GM12878 (cell line): ENCODE measurements around the gene SSU72. TPM values are rescaled to one million over a fixed set of nuclear protein-coding genes. Genes with fewer than 3 reads are reported as not detected.

Source experiments
- ATF7 ChIP-seq: fragments of 450-650 bp; IDR thresholded peaks from 2 replicates; pipeline ENCODE4 v1.6.1; 2016; ENCODE audit warnings: low read depth, mild to moderate bottlenecking
- BHLHE40 ChIP-seq, 2 experiments: fragments of 450-650 bp in 1 of 2; IDR thresholded peaks; 2 replicates each; pipeline ENCODE4 v1.6.1; 2011 to 2017; ENCODE audit warnings: low read depth in 2 of 2, borderline replicate concordance in 1 of 2, improper control_type of control experiment in 1 of 2, low read length in 1 of 2, mild to moderate bottlenecking in 1 of 2
- CEBPB ChIP-seq, 2 experiments: fragments of 150-350 bp in 1 of 2; IDR thresholded peaks; 2 replicates each; pipeline ENCODE4 v1.6.1; 2012 to 2014; ENCODE audit warnings: low read depth in 2 of 2, low read length in 2 of 2, borderline replicate concordance in 1 of 2, inconsistent platforms in 1 of 2
- EED ChIP-seq: sonication (generic); IDR thresholded peaks from 2 replicates; pipeline ENCODE4 v1.6.1; 2016; ENCODE audit warnings: antibody characterized with exemption, low read depth
- ESRRA ChIP-seq: IDR thresholded peaks from 2 replicates; pipeline ENCODE4 v1.6.1; 2012; ENCODE audit warnings: mild to moderate bottlenecking, low read length, improper control_type of control experiment
- GABPA ChIP-seq: IDR thresholded peaks from 2 replicates; pipeline ENCODE4 v1.6.1; 2014; ENCODE audit warnings: antibody characterized with exemption, low read depth, mild to moderate bottlenecking, inconsistent platforms
- HDAC6 ChIP-seq: fragments of 200-600 bp; sonication (generic); IDR thresholded peaks from one replicate; pipeline ENCODE4 v1.8.0; 2017; ENCODE audit warnings: antibody characterized with exemption; ENCODE audit not compliant: unreplicated experiment
- JUND ChIP-seq: IDR thresholded peaks from 2 replicates; pipeline ENCODE4 v1.6.1; 2012; ENCODE audit warnings: low read depth, mild to moderate bottlenecking, low read length, improper control_type of control experiment, moderate library complexity
- MEF2B ChIP-seq: fragments of 450-650 bp; IDR thresholded peaks from 2 replicates; pipeline ENCODE4 v1.6.1; 2018; ENCODE audit warnings: mild to moderate bottlenecking, moderate library complexity; ENCODE audit not compliant: partially characterized antibody, poor library complexity, severe bottlenecking
- PAX5 ChIP-seq: IDR thresholded peaks from 2 replicates; pipeline ENCODE4 v1.6.1; 2011; ENCODE audit warnings: low read depth, low read length, borderline replicate concordance
- RAD51 ChIP-seq: fragments of 450-650 bp; IDR thresholded peaks from 2 replicates; pipeline ENCODE4 v1.6.1; 2016; ENCODE audit warnings: moderate library complexity, mild to moderate bottlenecking, inconsistent platforms
- RELA ChIP-seq: fragments of 450-650 bp; IDR thresholded peaks from 2 replicates; pipeline ENCODE4 v1.8.0; 2014; ENCODE audit warnings: borderline replicate concordance; ENCODE audit not compliant: partially characterized antibody
- SMAD5 ChIP-seq: IDR thresholded peaks from 2 replicates; pipeline ENCODE4 v1.6.1; 2016; ENCODE audit warnings: antibody characterized with exemption, low read depth
- TCF3 ChIP-seq: IDR thresholded peaks from 2 replicates; pipeline ENCODE4 v1.6.1; 2012; ENCODE audit warnings: low read depth, mild to moderate bottlenecking, low read length, borderline replicate concordance; ENCODE audit not compliant: insufficient read depth
- TCF7 ChIP-seq: IDR thresholded peaks from 2 replicates; pipeline ENCODE4 v1.6.1; 2014; ENCODE audit warnings: antibody characterized with exemption, borderline replicate concordance
- WRNIP1 ChIP-seq: IDR thresholded peaks from 2 replicates; pipeline ENCODE4 v1.6.1; 2011; ENCODE audit warnings: low read depth, low read length, improper control_type of control experiment, borderline replicate concordance
- ZBTB33 ChIP-seq: fragments of 450-650 bp; IDR thresholded peaks from 2 replicates; pipeline ENCODE4 v1.6.1; 2017; ENCODE audit warnings: mild to moderate bottlenecking
- polyA plus RNA-seq, 11 experiments: library from polyadenylated mRNA; depleted of rRNA in 4 of 11; unstranded in 6 of 11; stranded (reverse) in 5 of 11; fragments of >200 nt; fragmentation: Nextera tagmentation in 4 of 11; fragmentation: Illumina TruSeq in 1 of 11; extraction: Ambion mirVana in 4 of 11; extraction: Trizol in 1 of 11; gene quantifications; 1 replicate in 1 of 11; 2 replicates in 10 of 11; pipeline versions ENCODE4 v1.2.1 to v1.2.3, GENCODE V29; 2011 to 2016; ENCODE audit warnings: inconsistent platforms in 2 of 11, missing spikeins in 2 of 11, low read depth in 1 of 11
- total RNA-seq, 4 experiments: library from RNA; depleted of rRNA in 3 of 4; stranded (reverse); fragments of >200 nt in 3 of 4; fragmentation: Illumina TruSeq in 1 of 4; extraction: Trizol in 1 of 4; gene quantifications; 2 replicates each; pipeline versions ENCODE4 v1.2.1 to v1.2.3, GENCODE V29; 2013 to 2021
- TF ChIP-seq, protein P1 (sequence below): IDR thresholded peaks from 2 replicates; pipeline ENCODE4 v1.6.1; 2012; ENCODE audit warnings: improper control_type of control experiment, low read depth, low read length; ENCODE audit not compliant: insufficient replicate concordance

Gene SSU72
- total and polyA plus RNA-seq, 10 of the 15 experiments (the other 5 are each of a cell fraction or from before 2014, with no cell fraction given), result 28.6 to 172 (median 67.7) TPM

- TF ChIP-seq RELA (no peak), MEF2B (no peak), TCF7 (no peak), ESRRA (no peak), HDAC6 (no peak), TCF3 (no peak), JUND (no peak), EED (peak; percentile 52; the same call in 1 of the 2 replicates), PAX5 (peak; percentile 47; the same call in 1 of the 2 replicates), BHLHE40 (IDR thresholded peaks at IDR 0.05; ENCODE audit: borderline replicate concordance in 1 of 2, low read depth in 2 of 2, low read length in 1 of 2) (peak; percentile 11 to 56; a peak in 1 of 4 replicates), ZBTB33 (0 out of 2 replicates have a peak, but pooled peaks have one; percentile 44), CEBPB (IDR thresholded peaks at IDR 0.05; ENCODE audit: borderline replicate concordance in 1 of 2, low read depth in 2 of 2, low read length in 2 of 2) (no peak), RAD51 (no peak), ATF7 (no peak), WRNIP1 (no peak), GABPA (no peak), SMAD5 (no peak)
- TF ChIP-seq, protein P1, sequence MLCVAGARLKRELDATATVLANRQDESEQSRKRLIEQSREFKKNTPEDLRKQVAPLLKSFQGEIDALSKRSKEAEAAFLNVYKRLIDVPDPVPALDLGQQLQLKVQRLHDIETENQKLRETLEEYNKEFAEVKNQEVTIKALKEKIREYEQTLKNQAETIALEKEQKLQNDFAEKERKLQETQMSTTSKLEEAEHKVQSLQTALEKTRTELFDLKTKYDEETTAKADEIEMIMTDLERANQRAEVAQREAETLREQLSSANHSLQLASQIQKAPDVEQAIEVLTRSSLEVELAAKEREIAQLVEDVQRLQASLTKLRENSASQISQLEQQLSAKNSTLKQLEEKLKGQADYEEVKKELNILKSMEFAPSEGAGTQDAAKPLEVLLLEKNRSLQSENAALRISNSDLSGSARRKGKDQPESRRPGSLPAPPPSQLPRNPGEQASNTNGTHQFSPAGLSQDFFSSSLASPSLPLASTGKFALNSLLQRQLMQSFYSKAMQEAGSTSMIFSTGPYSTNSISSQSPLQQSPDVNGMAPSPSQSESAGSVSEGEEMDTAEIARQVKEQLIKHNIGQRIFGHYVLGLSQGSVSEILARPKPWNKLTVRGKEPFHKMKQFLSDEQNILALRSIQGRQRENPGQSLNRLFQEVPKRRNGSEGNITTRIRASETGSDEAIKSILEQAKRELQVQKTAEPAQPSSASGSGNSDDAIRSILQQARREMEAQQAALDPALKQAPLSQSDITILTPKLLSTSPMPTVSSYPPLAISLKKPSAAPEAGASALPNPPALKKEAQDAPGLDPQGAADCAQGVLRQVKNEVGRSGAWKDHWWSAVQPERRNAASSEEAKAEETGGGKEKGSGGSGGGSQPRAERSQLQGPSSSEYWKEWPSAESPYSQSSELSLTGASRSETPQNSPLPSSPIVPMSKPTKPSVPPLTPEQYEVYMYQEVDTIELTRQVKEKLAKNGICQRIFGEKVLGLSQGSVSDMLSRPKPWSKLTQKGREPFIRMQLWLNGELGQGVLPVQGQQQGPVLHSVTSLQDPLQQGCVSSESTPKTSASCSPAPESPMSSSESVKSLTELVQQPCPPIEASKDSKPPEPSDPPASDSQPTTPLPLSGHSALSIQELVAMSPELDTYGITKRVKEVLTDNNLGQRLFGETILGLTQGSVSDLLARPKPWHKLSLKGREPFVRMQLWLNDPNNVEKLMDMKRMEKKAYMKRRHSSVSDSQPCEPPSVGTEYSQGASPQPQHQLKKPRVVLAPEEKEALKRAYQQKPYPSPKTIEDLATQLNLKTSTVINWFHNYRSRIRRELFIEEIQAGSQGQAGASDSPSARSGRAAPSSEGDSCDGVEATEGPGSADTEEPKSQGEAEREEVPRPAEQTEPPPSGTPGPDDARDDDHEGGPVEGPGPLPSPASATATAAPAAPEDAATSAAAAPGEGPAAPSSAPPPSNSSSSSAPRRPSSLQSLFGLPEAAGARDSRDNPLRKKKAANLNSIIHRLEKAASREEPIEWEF, result no peak
- TF ChIP-seq, all 136 proteins: peak for 5
These were observed 22.7 kb upstream of the SSU72 start (continued) for GRCh38 chr1:1597275-1597930.
